ENCODE results near the gene GNAO1.

Gene GNAO1

GRCh38 chr16:56233795-56234566 lies 42.7 kb downstream of the GNAO1 start:
- DNase-seq (ENCODE audit: low read depth) = no peak
- H3K4me3 ChIP-seq (ENCODE audit: low read depth, low read length) = no peak overlapping the region
- no peak for TF ChIP-seq CTCF (IDR thresholded peaks at IDR 0.05; ENCODE audit: low read depth, low read length, missing control alignments)

- no peak overlapping the region for H3K4me3 ChIP-seq (ENCODE audit: low read depth, low read length)
- TF ChIP-seq CTCF (IDR thresholded peaks at IDR 0.05; ENCODE audit: low read depth, low read length, missing control alignments) = no peak
- DNase-seq (ENCODE audit: low read depth) = no peak
These were observed 43.4 kb downstream of the GNAO1 start for GRCh38 chr16:56234737-56235136.

- TF ChIP-seq CTCF (IDR thresholded peaks at IDR 0.05; ENCODE audit: low read depth, low read length, missing control alignments) = no peak
- no peak for DNase-seq (ENCODE audit: low read depth)
These were observed 46.2 kb downstream of the GNAO1 start for GRCh38 chr16:56237451-56237930.

GRCh38 chr16:56238188-56238587 lies 46.9 kb downstream of the GNAO1 start:
- no peak for TF ChIP-seq CTCF (IDR thresholded peaks at IDR 0.05; ENCODE audit: low read depth, low read length, missing control alignments)
- H3K4me3 ChIP-seq (ENCODE audit: low read depth, low read length) = no peak overlapping the region
- DNase-seq (ENCODE audit: low read depth) = no peak

More at GRCh38 chr16:56237451-56237930, 46.2 kb downstream of the GNAO1 start:
- H3K4me3 ChIP-seq (ENCODE audit: low read depth, low read length) = no peak overlapping the region

- H3K4me3 ChIP-seq (ENCODE audit: low read depth, low read length) = no peak overlapping the region
- DNase-seq (ENCODE audit: low read depth) = no peak
These were observed 50.3 kb downstream of the GNAO1 start for GRCh38 chr16:56241596-56241995.

GRCh38 chr16:56242740-56243139 lies 51.5 kb downstream of the GNAO1 start:
- TF ChIP-seq CTCF (IDR thresholded peaks at IDR 0.05; ENCODE audit: low read depth, low read length, missing control alignments) = no peak
- H3K4me3 ChIP-seq (ENCODE audit: low read depth, low read length) = no peak overlapping the region
- no peak for DNase-seq (ENCODE audit: low read depth)

More at GRCh38 chr16:56241596-56241995, 50.3 kb downstream of the GNAO1 start:
- TF ChIP-seq CTCF (IDR thresholded peaks at IDR 0.05; ENCODE audit: low read depth, low read length, missing control alignments) = no peak

GRCh38 chr16:56244612-56245011 lies 53.3 kb downstream of the GNAO1 start:
- DNase-seq (ENCODE audit: low read depth) = no peak
- no peak for TF ChIP-seq CTCF (IDR thresholded peaks at IDR 0.05; ENCODE audit: low read depth, low read length, missing control alignments)
- H3K4me3 ChIP-seq (ENCODE audit: low read depth, low read length) = no peak overlapping the region

Measured in GM12864 (cell line).